HEK293T (cell line): ENCODE results near the gene CARD14.

Experiments used
- BHLHE40 ChIP-seq: fragments of 450-650 bp; IDR thresholded peaks from 2 replicates; pipeline ENCODE4 v1.6.1; 2016; ENCODE audit warnings: mild to moderate bottlenecking, moderate library complexity, borderline replicate concordance
- ELF4 ChIP-seq: fragments of 450-650 bp; IDR thresholded peaks from 2 replicates; pipeline ENCODE4 v1.6.1; 2017; ENCODE audit warnings: antibody characterized with exemption
- HDGF ChIP-seq: fragments of 450-650 bp; IDR thresholded peaks from 2 replicates; pipeline ENCODE4 v1.6.1; 2017; ENCODE audit warnings: antibody characterized with exemption, borderline replicate concordance
- SP1 ChIP-seq: fragments of 450-650 bp; IDR thresholded peaks from 2 replicates; pipeline ENCODE4 v1.6.1; 2017
- SUZ12 ChIP-seq: fragments of 450-650 bp; IDR thresholded peaks from 2 replicates; pipeline ENCODE4 v1.6.1; 2016; ENCODE audit warnings: mild to moderate bottlenecking
- TARDBP ChIP-seq: fragments of 450-650 bp; IDR thresholded peaks from 2 replicates; pipeline ENCODE4 v1.6.1; 2016
- ZNF384 ChIP-seq: fragments of 450-650 bp; IDR thresholded peaks from 2 replicates; pipeline ENCODE4 v1.6.1; 2016

DNA sequence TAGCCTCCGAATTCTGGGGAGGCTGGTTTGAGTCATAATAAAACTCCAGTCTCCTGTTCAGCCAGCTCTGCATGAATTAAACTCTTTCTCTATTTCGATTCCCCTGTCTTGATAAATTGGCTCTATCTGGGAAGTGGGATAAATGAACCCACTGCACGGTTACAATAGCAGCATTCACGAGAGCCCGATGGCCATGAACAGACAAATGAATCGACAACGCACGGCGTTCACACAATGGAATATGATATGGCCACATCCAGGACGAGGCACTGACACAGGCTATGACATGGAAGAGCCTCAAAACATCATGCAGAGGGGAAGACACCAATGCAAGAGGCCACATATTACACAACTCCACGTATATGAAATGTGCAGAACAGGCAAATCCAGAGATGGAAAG, 5.6 kb upstream of the CARD14 start:
- TF ChIP-seq ZNF384 = no peak
- no peak for TF ChIP-seq BHLHE40
- no peak for TF ChIP-seq SP1
- no peak for TF ChIP-seq ELF4
- no peak for TF ChIP-seq HDGF
- TF ChIP-seq TARDBP = no peak
- no peak for TF ChIP-seq SUZ12
